Activated CD8-positive, alpha-beta memory T cell treated with anti-CD3 and anti-CD28 coated beads, Interleukin-2, amount 50 U/mL, for 24 hours (primary cell): ENCODE measurements around the gene PRL.

Experiments used
- DNase-seq: peaks from one replicate; pipeline ENCODE4 v3.0.0-alpha.2; 2020; ENCODE audit errors: extremely low read depth

The PRL gene

GRCh38 chr6:22296936-22297335, at the start of gene PRL:
PRL (minus strand) TSS chr6:22297036; CDS start chr6:22296982, 54 bp downstream.
- no peak for DNase-seq

GRCh38 chr6:22343864-22344263, 47.0 kb upstream of the PRL start:
- DNase-seq, result no peak

GRCh38 chr6:22334778-22335177, 37.9 kb upstream of the PRL start:
- DNase-seq, result no peak

- DNase-seq, result no peak
These were observed 37.0 kb upstream of the PRL start for GRCh38 chr6:22333802-22334201.

GRCh38 chr6:22332711-22333110, 35.9 kb upstream of the PRL start:
- DNase-seq, result no peak

GRCh38 chr6:22332216-22332615, 35.4 kb upstream of the PRL start:
- DNase-seq, result no peak

GRCh38 chr6:22330941-22331340, 34.1 kb upstream of the PRL start:
- no peak for DNase-seq

- no peak for DNase-seq
These were observed 31.6 kb upstream of the PRL start for GRCh38 chr6:22328474-22328873.

- no peak for DNase-seq
These were observed 31.0 kb upstream of the PRL start for GRCh38 chr6:22327881-22328280.

GRCh38 chr6:22326500-22326899, 29.7 kb upstream of the PRL start:
- DNase-seq, result no peak

GRCh38 chr6:22325481-22325880, 28.6 kb upstream of the PRL start:
- no peak for DNase-seq

- DNase-seq, result no peak
These were observed 27.0 kb upstream of the PRL start for GRCh38 chr6:22323848-22324247.

- no peak for DNase-seq
These were observed 25.5 kb upstream of the PRL start for GRCh38 chr6:22322103-22323030.

GRCh38 chr6:22320750-22321149, 23.9 kb upstream of the PRL start:
- no peak for DNase-seq

GRCh38 chr6:22318404-22318803, 21.6 kb upstream of the PRL start:
- DNase-seq, result no peak

GRCh38 chr6:22313796-22314195, 17.0 kb upstream of the PRL start:
- DNase-seq, result no peak

- no peak for DNase-seq
These were observed 12.1 kb upstream of the PRL start for GRCh38 chr6:22308939-22309338.

- DNase-seq, result no peak
These were observed 10.1 kb upstream of the PRL start for GRCh38 chr6:22306741-22307466.

GRCh38 chr6:22302838-22303237, 6.0 kb upstream of the PRL start:
- DNase-seq, result no peak

GRCh38 chr6:22300273-22300998, 3.6 kb upstream of the PRL start:
- DNase-seq, result no peak

GRCh38 chr6:22298475-22298890, 1.6 kb upstream of the PRL start:
- no peak for DNase-seq

GRCh38 chr6:22296067-22296466, 769 bp downstream of the PRL start:
- DNase-seq, result no peak
